ENCODE results near the gene KCNQ1. TPM values are rescaled to one million over a fixed set of nuclear protein-coding genes. Genes with fewer than 3 reads are reported as not detected.

The KCNQ1 gene
- total RNA-seq, 3 donors from 2014 or later: 15.5 to 44.7 (median 37.4) TPM

DNA sequence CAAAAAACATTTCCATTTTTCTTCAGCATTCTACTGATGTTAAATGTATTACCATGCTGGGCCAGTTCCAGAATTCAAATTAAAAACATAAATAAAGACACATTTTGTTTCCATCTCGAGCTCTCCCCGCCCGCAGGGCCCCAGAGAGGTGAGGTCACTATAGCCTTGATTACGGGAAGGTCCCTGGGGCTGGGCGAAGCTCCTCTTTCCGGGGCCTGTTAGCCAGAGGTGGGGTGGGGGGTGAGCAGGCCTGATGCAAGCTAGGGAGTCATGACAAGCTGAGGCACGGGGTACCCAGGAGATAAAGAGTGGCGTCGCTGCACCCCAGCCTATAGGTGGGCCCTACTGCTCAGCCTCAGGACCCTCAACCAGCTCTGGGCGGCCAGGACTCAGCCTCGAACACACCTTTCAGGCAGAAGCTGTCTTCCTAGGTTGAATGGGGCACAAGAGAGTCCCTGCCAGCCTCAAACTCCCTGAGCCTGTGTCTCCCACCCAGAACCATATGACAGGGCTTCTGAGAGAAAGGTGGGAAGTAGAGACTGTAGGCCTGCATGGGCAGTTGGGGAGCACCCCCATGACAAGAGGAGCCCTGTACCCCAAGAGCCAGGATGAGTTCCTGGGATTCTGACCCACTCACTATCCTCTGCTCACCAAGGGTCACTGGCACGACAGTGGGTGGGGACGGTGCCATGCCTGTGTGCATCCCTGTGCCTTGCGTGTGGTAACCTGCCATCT, 220.2 kb downstream of the KCNQ1 start:
- intact Hi-C loops (cut with DNase I, micrococcal nuclease): no loop called here
- H3K9me3 ChIP-seq: peaks cover 5% of the 10 kb centered on the region
- no peak overlapping the region for H3K4me3 ChIP-seq
- DNase-seq (no peak), ATAC-seq (no peak)
- H3K4me1 ChIP-seq (ENCODE audit: low read depth): no peaks in the 10 kb centered on the region
- TF ChIP-seq, protein P1, sequence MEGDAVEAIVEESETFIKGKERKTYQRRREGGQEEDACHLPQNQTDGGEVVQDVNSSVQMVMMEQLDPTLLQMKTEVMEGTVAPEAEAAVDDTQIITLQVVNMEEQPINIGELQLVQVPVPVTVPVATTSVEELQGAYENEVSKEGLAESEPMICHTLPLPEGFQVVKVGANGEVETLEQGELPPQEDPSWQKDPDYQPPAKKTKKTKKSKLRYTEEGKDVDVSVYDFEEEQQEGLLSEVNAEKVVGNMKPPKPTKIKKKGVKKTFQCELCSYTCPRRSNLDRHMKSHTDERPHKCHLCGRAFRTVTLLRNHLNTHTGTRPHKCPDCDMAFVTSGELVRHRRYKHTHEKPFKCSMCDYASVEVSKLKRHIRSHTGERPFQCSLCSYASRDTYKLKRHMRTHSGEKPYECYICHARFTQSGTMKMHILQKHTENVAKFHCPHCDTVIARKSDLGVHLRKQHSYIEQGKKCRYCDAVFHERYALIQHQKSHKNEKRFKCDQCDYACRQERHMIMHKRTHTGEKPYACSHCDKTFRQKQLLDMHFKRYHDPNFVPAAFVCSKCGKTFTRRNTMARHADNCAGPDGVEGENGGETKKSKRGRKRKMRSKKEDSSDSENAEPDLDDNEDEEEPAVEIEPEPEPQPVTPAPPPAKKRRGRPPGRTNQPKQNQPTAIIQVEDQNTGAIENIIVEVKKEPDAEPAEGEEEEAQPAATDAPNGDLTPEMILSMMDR (IDR thresholded peaks at IDR 0.05): no peak
- no peaks in the 10 kb centered on the region for H3K36me3 ChIP-seq (ENCODE audit: low read depth)

DNA sequence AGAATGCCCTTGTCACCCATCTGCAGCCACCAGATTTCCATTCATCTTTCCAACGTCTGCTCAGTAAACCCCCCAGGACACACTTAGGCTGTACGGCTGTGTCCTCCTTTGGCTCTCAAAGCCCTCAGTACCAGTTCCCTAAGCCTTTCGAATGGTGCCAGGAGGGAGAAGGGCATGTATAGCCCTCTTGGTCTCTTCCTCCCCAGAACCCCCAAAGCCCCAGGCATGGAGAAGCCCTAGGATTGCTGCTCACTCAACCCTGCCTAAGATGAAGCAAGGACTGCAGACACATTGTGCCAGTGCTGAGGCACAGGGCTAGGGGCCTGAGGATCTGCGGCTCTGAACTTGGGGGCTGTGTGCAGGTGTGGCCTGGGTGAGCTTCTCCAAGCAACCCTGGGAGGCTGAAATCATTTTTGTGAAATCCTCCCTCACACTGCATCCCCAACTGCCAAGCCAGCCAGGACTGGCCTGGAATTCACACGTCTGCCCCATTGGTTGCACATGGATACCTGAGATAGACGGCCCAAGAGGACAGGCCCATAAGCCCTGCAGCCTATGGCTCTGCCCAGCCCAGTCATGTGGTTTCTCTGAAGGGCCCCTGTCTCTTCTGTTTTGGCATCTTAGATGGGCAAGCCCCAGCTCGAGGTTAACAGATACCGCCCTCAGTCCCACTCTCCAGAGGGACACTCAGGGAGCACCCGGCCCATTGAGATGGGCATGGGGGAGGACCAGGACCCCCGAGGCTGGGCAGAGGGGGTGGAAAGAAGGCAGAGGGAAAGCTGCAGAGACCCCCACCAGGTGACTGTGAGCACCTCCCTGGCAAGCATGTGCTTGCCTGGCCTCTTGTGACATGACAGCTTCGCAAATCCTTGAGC, 221.0 kb downstream of the KCNQ1 start:
- H3K9me3 ChIP-seq: no peaks in the 10 kb centered on the region
- no peaks in the 10 kb centered on the region for H3K4me1 ChIP-seq (ENCODE audit: low read depth)
- no peak overlapping the region for H3K4me3 ChIP-seq
- ATAC-seq (no peak), DNase-seq (no peak)
- H3K36me3 ChIP-seq (ENCODE audit: low read depth): no peaks in the 10 kb centered on the region
- intact Hi-C loops (cut with DNase I, micrococcal nuclease): no loop called here
- TF ChIP-seq, protein P1 (IDR thresholded peaks at IDR 0.05): no peak

DNA sequence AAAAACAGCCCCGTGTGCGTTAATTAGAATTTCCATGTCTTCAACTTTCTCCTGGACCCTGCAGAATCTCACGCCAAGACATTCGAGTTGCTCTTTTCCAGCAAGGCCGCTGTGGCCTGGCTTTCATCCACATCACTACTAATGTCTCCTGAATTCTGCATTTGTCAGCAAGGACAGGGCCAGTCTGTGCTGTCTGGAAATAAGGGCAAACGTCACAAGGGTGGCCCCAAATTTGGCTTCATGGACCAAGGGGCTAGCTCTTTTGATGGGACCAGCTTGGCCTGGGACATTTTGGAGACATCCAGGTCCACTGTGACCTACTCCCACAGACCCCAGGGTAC, 221.6 kb downstream of the KCNQ1 start:
- Histone ChIP-seq H3K4me3 (no peak overlapping the region), H3K36me3 (ENCODE audit: low read depth) (no peaks in the 10 kb centered on the region), H3K4me1 (ENCODE audit: low read depth) (no peaks in the 10 kb centered on the region), H3K9me3 (no peaks in the 10 kb centered on the region)
- intact Hi-C loops (cut with DNase I, micrococcal nuclease): no loop called here
- no peak for DNase-seq
- no peak for ATAC-seq
- TF ChIP-seq, protein P1 (IDR thresholded peaks at IDR 0.05): no peak

DNA sequence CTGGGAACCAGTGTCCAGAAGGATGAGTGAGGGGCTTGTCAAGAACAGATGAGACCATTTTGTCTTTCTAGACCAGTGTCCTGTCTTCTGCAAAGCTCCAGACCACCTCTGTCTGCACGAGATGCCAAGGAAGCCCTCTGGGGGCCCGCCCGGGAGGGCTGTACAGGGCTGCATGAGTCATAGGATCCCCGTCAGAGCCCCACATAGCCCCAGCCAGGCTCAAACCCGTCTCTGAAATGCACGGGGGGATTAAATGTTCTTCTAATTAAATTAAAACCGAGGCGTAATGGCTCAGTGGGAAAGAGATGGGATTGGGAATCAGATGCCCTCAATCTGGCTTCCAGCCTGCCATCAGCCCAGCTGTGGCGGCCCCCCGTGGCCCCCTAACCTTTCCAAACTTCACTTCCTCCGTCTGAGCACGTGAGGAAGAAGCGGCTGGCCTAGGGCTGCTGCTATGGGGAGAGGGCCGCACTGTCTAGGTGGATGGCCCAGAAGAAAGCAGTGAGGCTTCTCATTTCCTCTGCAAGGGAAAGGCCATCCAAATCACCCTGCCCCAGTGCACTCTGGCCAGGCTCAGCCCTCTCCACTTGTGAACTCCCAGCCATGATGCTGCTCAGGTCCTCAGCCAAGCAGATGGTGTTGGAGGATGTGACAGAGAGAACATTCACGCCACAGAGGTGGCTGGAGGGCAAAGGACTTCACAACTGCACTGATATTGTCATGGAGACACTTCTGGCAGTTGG, 222.2 kb downstream of the KCNQ1 start:
- Histone ChIP-seq H3K4me1 (ENCODE audit: low read depth) (no peaks in the 10 kb centered on the region), H3K4me3 (no peak overlapping the region), H3K36me3 (ENCODE audit: low read depth) (no peaks in the 10 kb centered on the region), H3K9me3 (no peaks in the 10 kb centered on the region)
- intact Hi-C loops (cut with DNase I, micrococcal nuclease): no loop called here
- TF ChIP-seq, protein P1 (IDR thresholded peaks at IDR 0.05): no peak
- DNase-seq (no peak), ATAC-seq (no peak)

DNA sequence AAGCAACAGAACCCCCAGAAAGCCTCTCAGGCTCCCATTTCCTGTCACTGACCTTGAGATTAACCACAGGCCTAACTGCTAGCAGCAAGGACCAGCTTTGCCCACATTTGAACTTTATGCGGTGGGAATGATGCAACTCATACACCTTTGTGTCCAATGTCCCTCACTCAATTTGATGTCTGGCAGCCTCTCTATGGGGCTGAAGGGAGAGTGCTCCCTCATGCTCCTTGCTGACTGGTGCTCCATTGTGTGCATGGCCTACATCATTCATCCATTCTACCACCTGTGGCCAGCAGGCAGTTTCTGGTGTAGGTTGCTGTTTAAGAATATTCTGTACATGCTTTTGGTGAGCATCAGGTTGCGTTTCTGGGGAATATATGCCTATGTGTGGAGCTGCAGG, 223.1 kb downstream of the KCNQ1 start:
- DNase-seq: no peak

More for the DNA sequence above, 223.1 kb downstream of the KCNQ1 start:
- no peak for ATAC-seq
- H3K9me3 ChIP-seq: no peaks in the 10 kb centered on the region
- intact Hi-C loops (cut with DNase I, micrococcal nuclease): no loop called here
- TF ChIP-seq, protein P1 (IDR thresholded peaks at IDR 0.05): no peak
- no peaks in the 10 kb centered on the region for H3K4me1 ChIP-seq (ENCODE audit: low read depth)
- H3K36me3 ChIP-seq (ENCODE audit: low read depth): no peaks in the 10 kb centered on the region
- no peak overlapping the region for H3K4me3 ChIP-seq
